ENCODE data around the gene NUP98.
"Not testable (repeated sequence)": the region's sequence is repeated elsewhere in the genome, so short reads cannot be mapped to it uniquely, and the experiment has no call there.

NUP98 gene

DNA sequence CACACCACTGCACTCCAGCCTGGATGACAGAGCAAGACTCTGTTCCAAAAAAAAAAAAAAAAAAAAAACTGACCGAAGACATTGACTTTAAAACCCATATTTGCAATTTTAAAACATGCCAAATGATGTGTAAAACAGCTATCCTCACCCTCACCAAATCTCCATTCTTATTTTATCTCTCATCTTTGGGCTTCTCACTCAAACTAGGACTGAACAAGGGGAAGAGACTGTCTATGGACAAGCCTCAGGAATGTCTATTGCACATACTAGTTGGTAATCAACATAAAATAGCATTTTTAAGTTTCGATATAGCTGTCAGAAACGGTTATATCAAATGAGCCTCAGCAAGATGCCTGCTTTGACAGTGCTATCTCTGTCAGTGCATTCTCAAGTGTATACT, 118.3 kb downstream of the NUP98 start:
- in situ Hi-C loops (cut with MboI; ENCODE audit: low sequenced_read_pairs) = no loop called here

DNA sequence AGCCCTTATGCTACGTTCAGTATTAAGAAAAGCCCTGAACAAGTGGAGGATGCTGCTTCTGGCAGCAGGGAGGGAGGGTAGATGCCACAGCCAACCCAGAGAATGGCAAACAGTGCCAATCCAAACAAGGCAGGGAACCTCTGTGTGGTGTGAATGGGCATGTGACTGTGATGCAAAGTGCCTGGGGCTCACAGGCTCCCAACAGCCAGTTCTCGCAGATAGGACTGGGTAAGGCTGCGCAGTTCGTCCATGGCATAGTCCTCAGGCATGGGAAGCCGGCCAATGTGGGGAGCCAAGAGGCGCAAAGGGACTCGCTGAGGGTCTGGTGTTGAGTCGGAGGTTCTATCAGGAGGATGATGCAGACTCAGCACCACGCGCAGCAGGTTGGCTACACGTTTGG, 121.4 kb downstream of the NUP98 start:
- in situ Hi-C loops (cut with MboI; ENCODE audit: low sequenced_read_pairs) = no loop called here

DNA sequence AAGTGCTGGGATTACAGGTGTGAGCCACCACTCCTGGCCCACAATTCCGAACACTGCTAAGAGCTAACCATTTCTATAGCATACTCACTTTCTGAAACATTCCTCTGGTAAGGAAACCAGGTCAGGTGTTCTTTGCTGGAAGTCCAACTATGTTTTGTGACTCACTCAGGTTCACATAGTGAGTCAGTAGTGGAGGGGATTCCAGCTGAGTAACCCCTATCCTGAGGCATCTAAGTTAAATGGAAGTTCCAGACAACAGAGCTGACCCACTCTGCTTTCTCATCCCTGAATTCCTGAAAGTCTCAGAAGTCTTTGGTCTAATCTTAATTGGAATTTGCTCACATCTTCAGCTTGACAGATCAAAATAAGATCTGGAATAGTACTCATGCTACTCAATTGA, 123.2 kb downstream of the NUP98 start:
- in situ Hi-C loops (cut with MboI; ENCODE audit: low sequenced_read_pairs) = no loop called here

DNA sequence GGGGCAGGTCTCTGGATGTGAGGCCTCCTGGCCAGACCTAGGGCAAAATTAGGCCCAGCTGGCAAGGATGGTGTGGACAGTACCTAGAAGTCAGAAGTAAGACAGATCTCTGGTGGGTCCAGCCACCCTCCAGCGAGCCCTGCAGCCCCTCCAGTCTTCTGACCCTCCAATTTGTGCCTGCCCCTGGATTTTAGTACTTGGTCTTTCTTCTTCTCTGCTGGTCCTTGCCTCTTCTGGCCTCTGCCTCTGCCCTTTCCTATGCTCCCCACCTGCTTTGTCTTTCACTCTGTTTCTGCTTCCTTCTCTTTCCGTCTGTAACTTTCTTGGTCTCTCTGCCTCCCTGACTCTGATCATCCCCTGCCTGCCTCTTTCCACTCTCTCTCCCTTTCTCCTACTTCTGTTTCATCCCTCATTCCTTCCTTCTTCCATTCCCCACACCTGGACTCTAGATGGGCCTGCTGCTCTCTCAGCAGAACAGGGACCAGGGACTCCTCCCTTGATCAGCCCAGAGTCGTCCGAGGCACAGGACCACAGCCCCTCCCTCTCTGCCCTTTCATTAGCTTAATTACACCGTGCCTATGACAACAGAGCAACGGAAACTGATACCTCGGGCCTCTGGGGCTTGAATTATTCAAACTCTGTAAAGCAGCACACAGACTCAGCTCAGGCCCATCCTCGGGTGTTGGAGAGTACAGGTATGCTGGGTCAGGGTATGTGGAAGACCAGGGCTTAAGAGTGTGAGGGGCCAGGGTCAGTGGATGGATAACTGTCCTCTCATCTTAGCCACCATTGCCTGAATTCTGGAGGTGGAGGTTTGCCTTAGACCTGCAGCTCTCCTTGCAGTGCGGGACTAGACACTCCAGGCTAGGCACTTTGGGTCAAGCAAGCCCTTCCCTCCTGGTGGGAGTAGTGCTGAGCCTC, 125.8 kb downstream of the NUP98 start, which contains the start of gene CHRNA10:
CHRNA10 (minus strand) TSS at position 51 of the 921 bp plus-strand sequence. CDS start 72 bp downstream, outside the sequence.
- in situ Hi-C loops (cut with MboI; ENCODE audit: low sequenced_read_pairs) = no loop called here

DNA sequence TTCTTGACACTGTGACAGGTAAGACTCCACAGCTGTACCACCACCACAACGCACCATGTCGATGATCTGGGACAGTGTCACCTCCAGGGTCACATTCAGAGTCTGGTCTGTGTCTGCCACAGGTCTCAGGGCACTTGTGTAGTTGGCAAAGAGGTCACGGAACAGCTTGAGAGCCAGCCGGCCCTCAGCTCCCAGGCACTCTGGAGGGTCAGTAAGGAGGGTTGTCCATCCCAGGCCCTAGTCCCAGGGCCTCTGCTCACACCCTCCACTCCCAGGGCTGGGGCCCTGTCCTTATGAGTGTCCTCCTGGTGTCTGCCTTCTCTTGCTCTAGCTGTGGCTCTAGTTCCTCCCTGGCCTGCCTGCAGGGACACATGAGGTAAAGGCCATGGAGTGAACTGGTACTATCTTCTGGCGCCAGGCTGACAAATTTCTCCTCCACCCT, 127.6 kb downstream of the NUP98 start:
- in situ Hi-C loops (cut with MboI; ENCODE audit: low sequenced_read_pairs) = no loop called here

DNA sequence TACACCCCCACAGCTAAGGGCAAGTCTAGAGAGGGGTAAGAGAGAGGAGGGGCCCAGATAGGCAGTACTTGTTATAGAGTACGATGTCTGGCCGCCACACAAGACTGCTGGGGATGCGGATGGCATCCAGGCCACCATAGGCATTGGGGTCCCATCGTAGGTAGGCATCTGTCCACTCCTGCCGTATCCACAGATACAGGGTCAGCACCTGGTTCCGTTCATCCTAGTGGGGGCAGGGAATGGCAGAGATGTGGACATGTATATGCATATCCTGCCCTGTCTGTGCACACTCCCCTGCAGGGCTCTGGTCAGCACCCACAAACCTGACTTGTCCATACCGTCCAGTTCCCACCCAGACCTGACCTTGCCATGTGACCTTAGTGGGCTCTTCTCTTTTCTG, 128.2 kb downstream of the NUP98 start:
- in situ Hi-C loops (cut with MboI; ENCODE audit: low sequenced_read_pairs) = no loop called here

DNA sequence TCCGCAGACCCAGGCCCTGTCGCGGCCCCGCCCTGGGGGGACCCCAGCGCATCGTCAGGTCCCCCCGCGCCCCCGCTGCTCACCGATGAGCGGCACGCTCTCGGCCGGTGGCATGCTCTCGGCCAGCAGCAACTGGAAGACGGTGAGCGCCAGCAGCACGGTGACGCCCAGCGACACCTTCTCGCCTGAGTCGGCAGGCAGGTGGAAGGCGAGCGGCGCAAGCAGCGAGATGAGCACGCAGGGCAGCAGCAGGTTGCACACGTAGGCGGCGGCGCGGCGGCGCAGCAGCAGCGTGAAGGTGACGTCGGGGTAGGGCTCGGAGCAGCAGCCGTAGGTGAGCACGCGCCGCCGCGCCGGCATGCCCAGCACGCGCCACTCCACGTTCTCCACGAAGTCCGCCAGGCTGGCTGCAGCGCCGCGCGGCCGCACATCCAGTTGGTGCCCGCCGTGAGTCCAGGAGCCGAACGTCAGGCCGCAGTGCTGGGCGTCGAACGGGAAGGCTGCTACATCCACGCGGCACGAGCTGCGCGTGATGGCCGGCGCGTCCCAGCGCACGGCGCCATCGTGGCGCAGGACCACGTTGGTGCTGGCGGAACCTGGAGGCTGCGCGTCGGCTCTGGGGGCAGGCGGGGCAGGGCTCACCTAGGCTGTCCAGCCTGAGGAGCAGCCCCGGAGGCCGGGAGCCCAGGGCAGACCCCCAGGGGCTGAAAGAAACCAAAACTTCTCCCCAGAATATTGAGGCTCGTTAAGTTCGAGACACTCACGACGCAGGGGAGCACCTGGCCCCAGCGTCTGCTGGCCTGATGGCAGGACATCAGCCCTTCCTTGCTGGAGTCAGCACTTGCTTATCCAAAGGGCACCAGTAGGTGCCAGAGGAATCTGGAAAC, 130.0 kb downstream of the NUP98 start:
- in situ Hi-C loops (cut with MboI; ENCODE audit: low sequenced_read_pairs) = no loop called here

DNA sequence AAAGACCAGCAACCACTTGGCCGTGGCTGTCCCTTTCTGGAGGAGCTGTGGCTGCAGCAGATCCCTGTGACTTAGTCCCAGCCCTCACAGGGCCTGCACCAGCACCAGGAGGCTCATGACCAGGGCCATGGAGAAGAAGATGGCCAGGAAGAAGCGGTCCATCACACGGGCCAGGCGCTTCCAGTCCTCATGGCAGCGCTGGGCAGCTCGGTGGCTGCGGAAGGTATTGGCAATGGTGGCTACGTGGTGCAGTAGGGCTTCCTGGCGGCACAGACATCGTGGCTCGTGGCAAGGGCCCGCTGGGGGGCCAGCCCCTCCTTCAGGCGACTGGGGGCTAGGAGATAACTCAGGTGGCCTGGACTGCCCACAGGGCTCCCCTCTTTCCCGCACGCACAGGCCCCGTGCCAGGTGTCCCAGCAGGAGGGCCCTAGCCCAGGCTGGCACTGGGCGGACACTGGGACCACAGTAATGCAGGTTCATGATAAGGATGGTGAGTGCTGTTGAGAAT, 131.3 kb downstream of the NUP98 start:
- in situ Hi-C loops (cut with MboI; ENCODE audit: low sequenced_read_pairs) = no loop called here

DNA sequence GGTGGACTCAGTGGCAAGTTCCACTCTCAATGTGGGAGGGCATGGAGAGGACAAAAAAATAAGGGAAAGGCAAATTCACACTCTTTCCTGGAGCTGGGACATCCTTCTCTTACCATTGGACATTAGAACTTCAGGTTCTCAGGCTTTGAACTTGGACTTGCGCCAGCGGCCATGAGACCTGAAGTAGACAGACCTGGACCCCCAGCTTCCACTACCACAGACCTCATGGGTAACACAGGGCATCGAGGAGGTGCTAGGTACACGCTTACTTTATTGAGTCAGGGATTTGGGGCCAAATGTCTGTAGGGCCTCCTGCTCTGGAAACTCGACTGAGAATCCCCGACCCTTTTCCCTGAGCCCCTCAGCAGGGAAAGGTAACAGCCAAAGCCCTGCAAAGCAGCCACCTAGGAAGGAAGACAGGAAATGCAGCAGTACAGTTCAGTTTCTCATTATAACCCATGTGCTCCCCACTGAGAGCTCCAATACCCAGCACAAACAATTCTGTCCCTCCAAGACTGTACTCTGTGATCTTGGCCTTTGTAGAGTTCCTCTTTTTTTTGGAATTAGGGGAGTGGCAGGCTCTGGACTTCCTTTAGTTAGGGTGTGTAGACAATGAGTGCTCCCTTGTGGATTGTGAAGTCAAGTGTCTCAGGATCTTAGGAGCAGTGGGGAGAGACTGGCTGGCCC, 131.9 kb downstream of the NUP98 start:
- in situ Hi-C loops (cut with MboI; ENCODE audit: low sequenced_read_pairs) = no loop called here

DNA sequence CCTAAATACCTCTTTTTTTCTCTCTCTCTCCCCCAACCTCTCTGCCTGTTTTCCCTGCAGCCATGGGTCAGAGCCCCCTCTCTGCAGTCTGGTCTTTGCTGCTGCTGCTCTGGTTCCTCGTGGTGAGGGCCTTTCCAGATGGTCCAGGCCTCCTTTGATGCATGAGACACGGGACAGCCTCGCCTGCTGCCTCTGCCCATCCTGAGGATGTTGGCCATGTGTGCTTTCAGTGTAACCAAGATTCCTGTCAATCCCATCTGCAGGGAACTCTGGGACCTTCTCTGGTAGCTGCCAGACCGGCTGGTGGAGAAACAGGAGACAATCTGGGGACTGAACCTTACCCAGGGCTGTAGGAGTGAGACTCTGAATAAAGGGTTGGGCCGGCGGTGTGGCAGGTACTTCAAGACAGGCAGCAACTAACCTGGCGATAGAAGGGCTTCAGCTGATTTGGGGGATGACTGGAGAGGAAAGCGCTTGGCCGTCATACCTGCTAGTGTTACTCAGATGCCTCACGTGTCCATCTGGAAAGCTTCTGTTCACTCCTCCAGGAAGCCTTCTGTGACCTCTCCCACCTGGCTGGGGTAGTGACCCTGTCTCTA, 133.2 kb downstream of the NUP98 start:
- in situ Hi-C loops (cut with MboI; ENCODE audit: low sequenced_read_pairs) = no loop called here

DNA sequence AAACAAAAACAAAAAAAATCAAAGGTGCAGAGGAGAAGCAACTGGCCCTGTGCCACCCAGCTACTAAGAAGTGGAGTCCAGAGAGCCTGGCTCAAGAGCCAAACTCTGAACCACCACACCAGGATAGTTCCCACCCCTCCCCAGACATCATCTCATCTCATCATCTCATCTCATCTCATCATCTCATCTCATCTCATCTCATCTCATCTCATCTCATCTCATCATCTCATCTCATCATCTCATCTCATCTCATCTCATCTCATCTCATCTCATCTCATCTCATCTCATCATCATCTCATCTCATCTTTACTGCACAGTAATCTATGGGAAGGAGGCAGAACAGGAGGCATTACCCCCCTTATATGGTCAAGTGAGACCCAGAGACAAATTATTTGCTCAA, 134.5 kb downstream of the NUP98 start:
- in situ Hi-C loops (cut with MboI; ENCODE audit: low sequenced_read_pairs) = no loop called here

DNA sequence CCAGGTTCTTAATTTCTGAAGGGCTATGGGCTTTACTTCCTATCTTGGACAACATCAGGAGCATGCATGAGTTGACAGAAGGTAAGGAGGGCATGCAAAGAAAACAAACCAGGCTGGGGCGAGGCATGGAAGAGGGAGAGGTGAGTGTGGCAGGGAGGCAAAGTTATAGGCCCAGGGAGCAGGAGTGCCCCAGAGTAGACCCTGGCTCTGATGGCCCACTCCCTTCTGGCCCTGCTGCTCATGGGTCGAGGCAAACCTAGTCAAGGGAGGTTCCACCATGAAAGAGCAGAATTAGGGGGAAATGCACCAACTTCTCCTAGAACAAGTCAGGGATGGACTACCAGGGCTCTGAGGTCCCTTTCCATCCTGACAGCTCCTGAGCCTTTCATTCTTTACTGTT, 136.4 kb downstream of the NUP98 start:
- in situ Hi-C loops (cut with MboI; ENCODE audit: low sequenced_read_pairs) = no loop called here

DNA sequence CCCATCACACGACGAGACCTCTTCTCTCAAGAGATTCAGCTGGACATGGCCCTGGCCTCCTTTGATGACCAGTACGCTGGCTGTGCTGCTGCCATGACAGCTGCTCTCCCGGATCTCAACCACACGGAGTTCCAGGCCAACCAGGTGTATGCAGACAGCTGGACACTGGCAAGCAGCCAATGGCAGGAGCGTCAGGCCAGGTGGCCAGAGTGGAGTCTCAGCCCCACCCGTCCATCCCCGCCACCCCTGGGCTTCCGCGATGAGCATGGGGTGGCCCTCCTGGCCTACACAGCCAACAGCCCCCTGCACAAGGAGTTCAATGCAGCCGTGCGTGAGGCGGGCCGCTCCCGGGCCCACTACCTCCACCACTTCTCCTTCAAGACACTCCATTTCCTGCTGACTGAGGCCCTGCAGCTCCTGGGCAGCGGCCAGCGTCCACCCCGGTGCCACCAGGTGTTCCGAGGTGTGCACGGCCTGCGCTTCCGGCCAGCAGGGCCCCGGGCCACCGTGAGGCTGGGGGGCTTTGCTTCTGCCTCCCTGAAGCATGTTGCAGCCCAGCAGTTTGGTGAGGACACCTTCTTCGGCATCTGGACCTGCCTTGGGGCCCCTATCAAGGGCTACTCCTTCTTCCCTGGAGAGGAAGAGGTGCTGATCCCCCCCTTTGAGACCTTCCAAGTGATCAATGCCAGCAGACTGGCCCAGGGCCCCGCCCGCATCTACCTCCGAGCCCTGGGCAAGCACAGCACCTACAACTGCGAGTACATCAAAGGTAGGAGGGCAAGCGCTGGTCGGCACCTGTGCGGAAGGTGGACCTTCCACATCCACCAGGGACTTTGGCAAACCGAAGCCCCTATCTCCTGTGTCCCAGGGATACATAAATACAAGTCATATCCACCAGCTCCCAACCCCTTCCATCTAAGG, 137.5 kb downstream of the NUP98 start:
- in situ Hi-C loops (cut with MboI; ENCODE audit: low sequenced_read_pairs) = no loop called here

DNA sequence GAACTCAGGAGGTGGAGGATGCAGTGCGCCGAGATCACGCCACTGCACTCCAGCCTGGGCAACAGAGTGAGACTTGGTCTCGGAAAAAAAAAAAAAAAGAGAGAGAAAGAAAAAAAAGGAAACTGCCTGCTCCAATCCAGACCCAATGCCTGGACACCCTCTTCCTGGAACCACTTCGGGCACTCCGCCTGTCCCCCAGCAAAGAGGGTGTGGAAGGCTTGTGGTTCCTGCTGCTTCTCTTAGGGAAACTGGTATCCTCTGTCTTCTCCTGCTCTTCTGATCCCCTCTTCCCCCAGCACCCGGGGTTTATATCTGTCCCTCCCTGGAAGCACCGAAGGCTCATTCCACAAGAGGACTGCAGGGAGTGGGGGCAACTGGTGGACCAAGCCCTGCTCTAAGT, 139.1 kb downstream of the NUP98 start:
- in situ Hi-C loops (cut with MboI; ENCODE audit: low sequenced_read_pairs) = no loop called here

DNA sequence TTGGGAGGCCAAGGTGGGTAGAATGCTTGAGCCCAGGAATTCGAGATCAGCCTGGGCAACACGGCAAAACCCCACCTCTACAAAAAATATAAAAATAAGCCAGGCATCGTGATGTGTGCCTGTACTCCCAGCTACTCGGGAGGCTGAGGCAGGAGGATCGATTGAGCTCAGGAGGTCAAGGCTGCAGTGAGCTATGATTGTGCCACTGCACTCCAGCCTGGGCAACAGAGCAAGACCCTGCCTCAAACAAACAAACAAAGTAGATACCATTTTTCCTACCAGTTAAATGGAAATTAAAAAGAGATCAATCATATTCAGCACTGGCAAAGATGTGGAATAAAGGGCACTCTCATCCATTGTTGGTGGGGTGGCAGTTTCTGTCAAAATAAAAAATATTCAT, 140.0 kb downstream of the NUP98 start:
- in situ Hi-C loops (cut with MboI; ENCODE audit: low sequenced_read_pairs) = not testable (repeated sequence)

DNA sequence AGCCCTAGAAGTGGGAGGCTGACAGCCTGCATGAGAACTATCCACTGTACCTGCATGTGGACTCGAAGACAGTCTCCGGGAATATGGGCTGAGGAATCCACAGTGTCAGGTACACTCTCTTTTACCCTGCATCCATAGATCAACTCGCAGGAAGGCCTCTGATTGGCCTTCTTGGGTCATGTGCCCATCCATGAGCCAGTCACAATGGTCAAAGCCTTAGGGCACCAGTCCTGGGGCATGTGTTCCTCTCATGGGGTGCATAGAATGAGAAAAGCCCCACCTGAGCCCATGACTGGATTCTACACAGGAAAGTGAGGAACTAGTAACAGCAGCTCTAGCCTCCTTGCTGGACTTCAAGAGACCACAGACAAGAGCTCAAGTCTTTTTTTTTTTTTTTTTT, 141.8 kb downstream of the NUP98 start:
- in situ Hi-C loops (cut with MboI; ENCODE audit: low sequenced_read_pairs) = no loop called here

DNA sequence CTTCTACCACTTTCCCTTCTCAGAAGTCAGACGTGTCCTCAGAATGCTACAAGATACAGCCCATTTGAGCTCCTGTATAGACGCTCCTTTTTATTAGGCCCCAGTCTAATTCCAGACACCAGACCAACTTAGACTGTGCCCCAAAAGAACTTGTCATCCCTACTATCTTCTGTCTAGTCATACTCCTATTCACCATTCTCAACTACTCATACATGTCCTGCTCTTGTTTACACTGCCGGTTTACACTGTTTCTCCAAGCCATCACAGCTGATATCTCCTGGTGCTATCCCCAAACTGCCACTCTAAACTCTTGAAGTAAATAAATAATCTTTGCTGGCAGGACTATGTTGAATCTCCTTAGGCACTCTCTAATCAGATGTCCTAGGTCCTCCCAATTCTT, 144.8 kb downstream of the NUP98 start:
- in situ Hi-C loops (cut with MboI; ENCODE audit: low sequenced_read_pairs) = not testable (repeated sequence)

DNA sequence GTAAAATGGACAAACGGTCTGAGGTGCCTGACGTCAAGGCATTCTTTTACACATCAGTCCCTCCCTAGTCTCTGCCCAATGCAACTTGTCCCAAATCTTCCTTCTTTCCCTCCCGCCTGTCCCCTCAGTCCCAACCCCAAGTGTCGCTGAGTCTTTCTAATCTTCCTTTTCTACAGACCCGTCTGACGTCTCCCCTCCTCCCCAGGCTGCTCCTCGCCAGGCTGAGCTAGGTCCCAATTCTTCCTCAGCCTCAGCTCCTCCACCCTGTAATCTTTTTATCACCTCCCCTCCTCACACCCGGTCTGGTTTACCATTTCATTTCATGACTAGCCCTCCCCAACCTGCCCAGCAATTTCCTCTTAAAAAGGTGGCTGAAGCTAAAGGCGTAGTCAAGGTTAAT, 148.0 kb downstream of the NUP98 start:
- in situ Hi-C loops (cut with MboI; ENCODE audit: low sequenced_read_pairs) = not testable (repeated sequence)

DNA sequence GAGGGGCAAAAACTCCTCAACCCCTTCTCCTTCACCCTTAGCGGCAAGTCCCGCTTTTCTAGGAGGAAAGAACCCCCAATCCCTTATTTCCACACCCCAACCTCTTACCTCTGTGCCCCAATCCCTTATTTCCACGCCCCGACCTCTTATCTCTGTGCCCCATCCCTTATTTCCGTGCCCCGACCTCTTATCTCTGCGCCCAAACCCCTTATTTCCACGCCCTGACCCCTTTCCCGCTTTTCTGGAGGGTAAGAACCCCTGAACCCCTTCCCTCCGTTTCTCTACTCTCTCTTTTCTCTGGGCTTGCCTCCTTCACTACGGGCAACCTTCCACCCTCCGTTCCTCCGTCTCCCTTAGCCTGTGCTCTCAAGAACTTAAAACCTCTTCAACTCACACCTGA, 148.5 kb downstream of the NUP98 start:
- in situ Hi-C loops (cut with MboI; ENCODE audit: low sequenced_read_pairs) = not testable (repeated sequence)

Measured in hTERT RPE-1 (cell line).